ENCODE measurements around the gene ABCB9. TPM values are rescaled to one million over a fixed set of nuclear protein-coding genes. Genes with fewer than 3 reads are reported as not detected.

ABCB9 gene
- total RNA-seq, 1 donor from 2014 or later = 9.6 TPM

- no peaks in the 10 kb centered on the region for H3K27me3 Mint-ChIP-seq
- no peak overlapping the region for H3K4me3 Mint-ChIP-seq
- no peaks in the 10 kb centered on the region for H3K36me3 Mint-ChIP-seq
- no peaks in the 10 kb centered on the region for H3K9me3 Mint-ChIP-seq
- no peaks in the 10 kb centered on the region for H3K4me1 Mint-ChIP-seq (ENCODE audit: unreplicated experiment)
- H3K27ac Mint-ChIP-seq = no peak overlapping the region
- TF ChIP-seq CTCF (conservative IDR thresholded peaks at IDR 0.05) = no peak
- DNase-seq (ENCODE audit: extremely low spot score, unreplicated experiment) = no peak
Observed at GRCh38 chr12:122951406-122951805, 14.9 kb downstream of the ABCB9 start.

GRCh38 chr12:122949816-122950675 is 16.2 kb downstream of the ABCB9 start:
- no peak for TF ChIP-seq CTCF (conservative IDR thresholded peaks at IDR 0.05)
- DNase-seq (ENCODE audit: extremely low spot score, unreplicated experiment) = no peak
- Mint-ChIP-seq H3K4me1 (ENCODE audit: unreplicated experiment) (no peaks in the 10 kb centered on the region), H3K27me3 (no peaks in the 10 kb centered on the region), H3K36me3 (no peaks in the 10 kb centered on the region), H3K9me3 (no peaks in the 10 kb centered on the region), H3K4me3 (no peak overlapping the region), H3K27ac (no peak overlapping the region)

- DNase-seq (ENCODE audit: extremely low spot score, unreplicated experiment) = no peak
- Mint-ChIP-seq H3K27ac (no peak overlapping the region), H3K27me3 (no peaks in the 10 kb centered on the region), H3K9me3 (no peaks in the 10 kb centered on the region), H3K36me3 (no peaks in the 10 kb centered on the region), H3K4me3 (no peak overlapping the region), H3K4me1 (ENCODE audit: unreplicated experiment) (no peaks in the 10 kb centered on the region)
- TF ChIP-seq CTCF (conservative IDR thresholded peaks at IDR 0.05) = no peak
Observed at GRCh38 chr12:122949405-122949804, 16.9 kb downstream of the ABCB9 start.

GRCh38 chr12:122948605-122949004 is 17.7 kb downstream of the ABCB9 start:
- DNase-seq (ENCODE audit: extremely low spot score, unreplicated experiment) = no peak
- TF ChIP-seq CTCF (conservative IDR thresholded peaks at IDR 0.05) = no peak
- Mint-ChIP-seq H3K27me3 (no peaks in the 10 kb centered on the region), H3K9me3 (no peaks in the 10 kb centered on the region), H3K27ac (no peak overlapping the region), H3K4me1 (ENCODE audit: unreplicated experiment) (no peaks in the 10 kb centered on the region), H3K4me3 (no peak overlapping the region), H3K36me3 (no peaks in the 10 kb centered on the region)

- peaks cover 7% of the 10 kb centered on the region for H3K4me1 Mint-ChIP-seq (ENCODE audit: unreplicated experiment)
- H3K36me3 Mint-ChIP-seq = no peaks in the 10 kb centered on the region
- H3K4me3 Mint-ChIP-seq = no peak overlapping the region
- H3K9me3 Mint-ChIP-seq = no peaks in the 10 kb centered on the region
- peak overlapping the region; percentile 95 for H3K27ac Mint-ChIP-seq
- DNase-seq (ENCODE audit: extremely low spot score, unreplicated experiment) = no peak
- no peak for TF ChIP-seq CTCF (conservative IDR thresholded peaks at IDR 0.05)
- H3K27me3 Mint-ChIP-seq = no peaks in the 10 kb centered on the region
Observed at GRCh38 chr12:122947352-122947792, 18.9 kb downstream of the ABCB9 start.

All from type B pancreatic cell (in vitro differentiated cells).